Panc1 (cell line): ENCODE measurements around the gene APOO. TPM values are rescaled to one million over a fixed set of nuclear protein-coding genes. Genes with fewer than 3 reads are reported as not detected.

ENCODE experiments used
- ATAC-seq: fragments of 200-7000 bp; cut with Tn5 transposase; 2 replicates; pipeline ENCODE4 v1.9.1; 2020; ENCODE audit warnings: mild to moderate bottlenecking, moderate library complexity
- BruUV-seq: library from RNA; stranded (reverse); fragments of 400-500 nt; replicated peaks from 2 replicates; lab custom pipeline; 2021; lab: Mats Ljungman, UMichigan
- CTCF ChIA-PET: fragments of 300-600 bp; sonication (Branson Sonifier 250); formaldehyde crosslinking; loops from one replicate; lab custom pipeline; 2022; ENCODE audit warnings: antibody characterized with exemption; lab: Charles Lee
- POLR2A ChIA-PET: fragments of 300-600 bp; sonication (Branson Sonifier 250); formaldehyde crosslinking; loops from one replicate; lab custom pipeline; 2022; ENCODE audit warnings: antibody characterized with exemption; lab: Charles Lee
- DNase-seq: peaks from one replicate; pipeline ENCODE4 v3.0.0-alpha.2; 2010; ENCODE audit warnings: low read depth, low spot score
- H3K27ac ChIP-seq: 2 replicates; pipeline ENCODE4 v1.5.1; 2011; ENCODE audit warnings: mild to moderate bottlenecking, low read length, inconsistent platforms
- H3K27me3 ChIP-seq: fragments of 200-500 bp; sonication (Bioruptor generic); 2 replicates; pipeline ENCODE4 v1.6.0; 2014; ENCODE audit warnings: low read length, inconsistent platforms; ENCODE audit not compliant: control insufficient read depth, insufficient read depth
- H3K36me3 ChIP-seq: fragments of 200-500 bp; sonication (Bioruptor generic); 2 replicates; pipeline ENCODE4 v1.5.1; 2014; ENCODE audit warnings: inconsistent platforms, mild to moderate bottlenecking, low read length, moderate library complexity; ENCODE audit not compliant: control insufficient read depth, insufficient read depth
- H3K4me1 ChIP-seq: 2 replicates; pipeline ENCODE4 v1.5.1; 2011; ENCODE audit warnings: inconsistent platforms, mild to moderate bottlenecking, low read length, moderate library complexity; ENCODE audit not compliant: control insufficient read depth, insufficient read depth
- H3K4me3 ChIP-seq, 2 experiments: 2 replicates each; pipeline ENCODE4 v1.5.1; 2011 to 2012; ENCODE audit warnings: low read depth in 2 of 2, low read length in 2 of 2, mild to moderate bottlenecking in 2 of 2, inconsistent platforms in 1 of 2, moderate library complexity in 1 of 2
- H3K9me3 ChIP-seq: fragments of 200-500 bp; sonication (Bioruptor generic); 2 replicates; pipeline ENCODE4 v1.5.1; 2014; ENCODE audit warnings: low read depth, mild to moderate bottlenecking, inconsistent platforms, low read length, moderate library complexity; ENCODE audit not compliant: control insufficient read depth, insufficient read depth
- POLR2AphosphoS5 ChIP-seq: IDR thresholded peaks from 2 replicates; pipeline ENCODE4 v1.6.1; 2012; ENCODE audit warnings: mild to moderate bottlenecking, low read depth, low read length, moderate library complexity
- SIN3A ChIP-seq: IDR thresholded peaks from 2 replicates; pipeline ENCODE4 v1.6.1; 2012; ENCODE audit warnings: low read depth, mild to moderate bottlenecking, low read length, moderate library complexity, borderline replicate concordance; ENCODE audit not compliant: insufficient read depth
- TCF7L2 ChIP-seq: IDR thresholded peaks from 2 replicates; pipeline ENCODE4 v1.6.1; 2011; ENCODE audit warnings: mild to moderate bottlenecking, low read depth, low read length, inconsistent platforms
- in situ Hi-C: cut with HindIII; loops from 2 replicates; pipeline ENCODE4 v1.10.0; 2016; ENCODE audit warnings: low sequenced_read_pairs, low pct_unique_long_range_greater_than_20kb
- intact Hi-C: fragments of 100-400 bp; cut with micrococcal nuclease; formaldehyde crosslinking; loops from one replicate; pipeline ENCODE4 v1.10.0; 2022; ENCODE audit not compliant: unreplicated experiment
- total RNA-seq: library from RNA; stranded (reverse); gene quantifications from one replicate; pipeline ENCODE4 v1.2.1, GENCODE V29; 2021; ENCODE audit not compliant: unreplicated experiment
- TF ChIP-seq, protein P1 (sequence below): fragments of 450-650 bp; IDR thresholded peaks from 2 replicates; pipeline ENCODE4 v1.5.1; 2017; ENCODE audit warnings: mild to moderate bottlenecking
- TF ChIP-seq, protein P2 (sequence below), 2 experiments: IDR thresholded peaks; 2 replicates each; pipeline ENCODE4 v1.6.1; 2011 to 2012; ENCODE audit warnings: low read depth in 2 of 2, control low read depth in 1 of 2, low read length in 1 of 2, mild to moderate bottlenecking in 1 of 2, moderate library complexity in 1 of 2; ENCODE audit not compliant: insufficient read depth in 1 of 2

APOO gene
- total RNA-seq, 1 experiment from 2014 or later = 36.8 TPM

DNA sequence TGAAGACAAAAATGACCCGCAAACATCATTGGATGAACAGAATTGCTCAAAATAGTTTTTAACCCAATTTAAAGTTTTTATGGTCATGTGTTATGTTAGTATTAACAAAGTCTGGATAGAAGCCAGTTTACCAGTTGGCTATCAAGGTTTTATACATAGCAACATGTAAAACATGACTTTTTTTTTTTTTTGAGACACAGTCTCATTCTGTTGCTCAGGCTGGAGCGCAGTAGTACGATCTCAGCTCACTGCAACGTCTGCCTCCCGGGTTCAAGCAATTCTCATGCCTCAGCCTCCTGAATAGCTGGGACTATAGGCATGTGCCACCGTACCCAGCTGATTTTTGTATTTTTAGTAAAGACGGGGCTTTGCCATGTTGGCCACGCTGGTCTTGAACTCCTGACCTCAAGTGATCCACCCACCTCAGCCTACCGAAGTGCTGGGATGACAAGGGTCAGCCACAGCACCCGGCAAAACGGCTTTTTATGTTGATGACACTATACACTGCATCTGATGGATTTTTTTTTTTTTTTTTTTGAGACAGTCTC lies 121.4 kb downstream of the APOO start:
- peak overlapping the region; percentile 81 for H3K27ac ChIP-seq
- H3K36me3 ChIP-seq = peaks cover 3% of the 10 kb centered on the region; the same call in 1 of the 2 replicates
- peak overlapping the region; percentile 62 to 79; a peak in 3 of 4 replicates for H3K4me3 ChIP-seq
- in situ Hi-C loops = no loop called here
- CTCF ChIA-PET = interaction anchor here (0.6 kb wide), 1 partner anchor 267 kb away, joined by 3 read pairs; no protein-coding TSS in a partner anchor
- no TSS peak for BruUV-seq
- H3K27me3 ChIP-seq = no peaks in the 10 kb centered on the region
- intact Hi-C loops = no loop called here
- POLR2A ChIA-PET = interaction anchor here (0.7 kb wide), 1 partner anchor 100 kb away, joined by 6 read pairs; no protein-coding TSS in a partner anchor
- ATAC-seq = no peak
- DNase-seq = no peak
- H3K9me3 ChIP-seq = no peaks in the 10 kb centered on the region
- no peaks in the 10 kb centered on the region for H3K4me1 ChIP-seq
- TF ChIP-seq SIN3A (no peak), TCF7L2 (no peak), POLR2AphosphoS5 (no peak)
- TF ChIP-seq, protein P1, sequence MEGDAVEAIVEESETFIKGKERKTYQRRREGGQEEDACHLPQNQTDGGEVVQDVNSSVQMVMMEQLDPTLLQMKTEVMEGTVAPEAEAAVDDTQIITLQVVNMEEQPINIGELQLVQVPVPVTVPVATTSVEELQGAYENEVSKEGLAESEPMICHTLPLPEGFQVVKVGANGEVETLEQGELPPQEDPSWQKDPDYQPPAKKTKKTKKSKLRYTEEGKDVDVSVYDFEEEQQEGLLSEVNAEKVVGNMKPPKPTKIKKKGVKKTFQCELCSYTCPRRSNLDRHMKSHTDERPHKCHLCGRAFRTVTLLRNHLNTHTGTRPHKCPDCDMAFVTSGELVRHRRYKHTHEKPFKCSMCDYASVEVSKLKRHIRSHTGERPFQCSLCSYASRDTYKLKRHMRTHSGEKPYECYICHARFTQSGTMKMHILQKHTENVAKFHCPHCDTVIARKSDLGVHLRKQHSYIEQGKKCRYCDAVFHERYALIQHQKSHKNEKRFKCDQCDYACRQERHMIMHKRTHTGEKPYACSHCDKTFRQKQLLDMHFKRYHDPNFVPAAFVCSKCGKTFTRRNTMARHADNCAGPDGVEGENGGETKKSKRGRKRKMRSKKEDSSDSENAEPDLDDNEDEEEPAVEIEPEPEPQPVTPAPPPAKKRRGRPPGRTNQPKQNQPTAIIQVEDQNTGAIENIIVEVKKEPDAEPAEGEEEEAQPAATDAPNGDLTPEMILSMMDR = no peak
- TF ChIP-seq, protein P2, sequence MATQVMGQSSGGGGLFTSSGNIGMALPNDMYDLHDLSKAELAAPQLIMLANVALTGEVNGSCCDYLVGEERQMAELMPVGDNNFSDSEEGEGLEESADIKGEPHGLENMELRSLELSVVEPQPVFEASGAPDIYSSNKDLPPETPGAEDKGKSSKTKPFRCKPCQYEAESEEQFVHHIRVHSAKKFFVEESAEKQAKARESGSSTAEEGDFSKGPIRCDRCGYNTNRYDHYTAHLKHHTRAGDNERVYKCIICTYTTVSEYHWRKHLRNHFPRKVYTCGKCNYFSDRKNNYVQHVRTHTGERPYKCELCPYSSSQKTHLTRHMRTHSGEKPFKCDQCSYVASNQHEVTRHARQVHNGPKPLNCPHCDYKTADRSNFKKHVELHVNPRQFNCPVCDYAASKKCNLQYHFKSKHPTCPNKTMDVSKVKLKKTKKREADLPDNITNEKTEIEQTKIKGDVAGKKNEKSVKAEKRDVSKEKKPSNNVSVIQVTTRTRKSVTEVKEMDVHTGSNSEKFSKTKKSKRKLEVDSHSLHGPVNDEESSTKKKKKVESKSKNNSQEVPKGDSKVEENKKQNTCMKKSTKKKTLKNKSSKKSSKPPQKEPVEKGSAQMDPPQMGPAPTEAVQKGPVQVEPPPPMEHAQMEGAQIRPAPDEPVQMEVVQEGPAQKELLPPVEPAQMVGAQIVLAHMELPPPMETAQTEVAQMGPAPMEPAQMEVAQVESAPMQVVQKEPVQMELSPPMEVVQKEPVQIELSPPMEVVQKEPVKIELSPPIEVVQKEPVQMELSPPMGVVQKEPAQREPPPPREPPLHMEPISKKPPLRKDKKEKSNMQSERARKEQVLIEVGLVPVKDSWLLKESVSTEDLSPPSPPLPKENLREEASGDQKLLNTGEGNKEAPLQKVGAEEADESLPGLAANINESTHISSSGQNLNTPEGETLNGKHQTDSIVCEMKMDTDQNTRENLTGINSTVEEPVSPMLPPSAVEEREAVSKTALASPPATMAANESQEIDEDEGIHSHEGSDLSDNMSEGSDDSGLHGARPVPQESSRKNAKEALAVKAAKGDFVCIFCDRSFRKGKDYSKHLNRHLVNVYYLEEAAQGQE (IDR thresholded peaks at IDR 0.05; ENCODE audit: insufficient read depth in 1 of 2, low read depth in 2 of 2, low read length in 1 of 2) = no peak

DNA sequence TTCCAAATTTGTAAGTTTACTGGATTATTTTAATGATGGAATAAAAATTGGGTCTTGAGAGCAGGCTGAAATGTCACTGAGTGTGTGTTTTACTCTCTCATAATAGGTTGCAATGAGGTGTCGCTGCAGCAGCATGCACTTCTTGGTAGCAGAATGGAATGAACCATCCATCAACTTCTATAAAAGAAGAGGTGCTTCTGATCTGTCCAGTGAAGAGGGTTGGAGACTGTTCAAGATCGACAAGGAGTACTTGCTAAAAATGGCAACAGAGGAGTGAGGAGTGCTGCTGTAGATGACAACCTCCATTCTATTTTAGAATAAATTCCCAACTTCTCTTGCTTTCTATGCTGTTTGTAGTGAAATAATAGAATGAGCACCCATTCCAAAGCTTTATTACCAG lies 122.2 kb downstream of the APOO start:
- ChIA-PET POLR2A (no interaction called here), CTCF (no interaction called here)
- no peaks in the 10 kb centered on the region for H3K4me1 ChIP-seq
- H3K36me3 ChIP-seq = peaks cover 3% of the 10 kb centered on the region; the same call in 1 of the 2 replicates
- no peak for ATAC-seq
- no TSS peak for BruUV-seq
- TF ChIP-seq, protein P1 = no peak
- TF ChIP-seq POLR2AphosphoS5 = no peak
- no peak for TF ChIP-seq SIN3A
- TF ChIP-seq, protein P2 (IDR thresholded peaks at IDR 0.05; ENCODE audit: insufficient read depth in 1 of 2, low read depth in 2 of 2, low read length in 1 of 2) = no peak
- no peak for TF ChIP-seq TCF7L2
- intact Hi-C loops (loop anchor here (2.0 kb wide), 1 partner anchor 115 kb away; no protein-coding TSS in a partner anchor), in situ Hi-C loops (no loop called here)
- no peaks in the 10 kb centered on the region for H3K27me3 ChIP-seq
- H3K27ac ChIP-seq = peak overlapping the region; percentile 81
- peak overlapping the region; percentile 62 to 79 for H3K4me3 ChIP-seq
- no peaks in the 10 kb centered on the region for H3K9me3 ChIP-seq
- no peak for DNase-seq
